SK-N-SH (cell line): ENCODE results near the gene ATP8A1. TPM values are rescaled to one million over a fixed set of nuclear protein-coding genes. Genes with fewer than 3 reads are reported as not detected.

Source experiments
- CTCF ChIA-PET: fragments of 300-600, 350-600 bp; formaldehyde crosslinking; extraction: SDS; loops from one replicate; lab custom pipeline; 2021; lab: Yijun Ruan, JAX
- POLR2A ChIA-PET: fragments of 350-600 bp; sonication (Branson Sonifier 250); formaldehyde crosslinking; extraction: SDS; loops from one replicate; lab custom pipeline; 2020; ENCODE audit warnings: antibody characterized with exemption, inconsistent platforms; lab: Yijun Ruan, JAX
- DNase-seq: peaks from one replicate; pipeline ENCODE4 v3.0.0; 2012
- H2AFZ ChIP-seq: fragments of 200-600 bp; sonication (generic); 2 replicates; pipeline ENCODE4 v1.8.1; 2016; ENCODE audit warnings: antibody characterized with exemption, mild to moderate bottlenecking, low read depth
- H3F3A ChIP-seq: fragments of 200-600 bp; sonication (generic); replicated peaks from 2 replicates; pipeline ENCODE3; 2016; ENCODE audit warnings: antibody characterized with exemption, mild to moderate bottlenecking; ENCODE audit not compliant: insufficient read depth
- H3K27ac ChIP-seq, 2 experiments: fragments of 200-500 bp in 1 of 2; fragments of 200-600 bp in 1 of 2; sonication (Bioruptor generic) in 1 of 2; sonication (generic), shearing (Covaris generic) in 1 of 2; 2 replicates each; pipeline versions ENCODE4 v1.5.1 to v1.6.1; 2014 to 2016; ENCODE audit warnings: low read depth in 2 of 2, inconsistent platforms in 1 of 2, low read length in 1 of 2, mild to moderate bottlenecking in 1 of 2, mixed read lengths in 1 of 2
- H3K27me3 ChIP-seq: fragments of 200-600 bp; sonication (generic), shearing (Covaris generic); 2 replicates; pipeline ENCODE4 v1.6.1; 2016; ENCODE audit warnings: mixed run types; ENCODE audit not compliant: insufficient read depth
- H3K36me3 ChIP-seq, 2 experiments: fragments of 200-500 bp in 1 of 2; fragments of 200-600 bp in 1 of 2; sonication (Bioruptor generic) in 1 of 2; sonication (generic) in 1 of 2; replicated peaks in 1 of 2; 2 replicates each; pipeline versions ENCODE3 to v1.5.1; 2014 to 2016; ENCODE audit warnings: low read length in 1 of 2, mild to moderate bottlenecking in 1 of 2; ENCODE audit not compliant: insufficient read depth in 2 of 2, control insufficient read depth in 1 of 2
- H3K4me1 ChIP-seq, 2 experiments: fragments of 200-500 bp in 1 of 2; fragments of 200-600 bp in 1 of 2; sonication (Bioruptor generic) in 1 of 2; sonication (generic), shearing (Covaris generic) in 1 of 2; 2 replicates each; pipeline versions ENCODE4 v1.5.1 to v1.6.1; 2014 to 2016; ENCODE audit warnings: low read depth in 1 of 2, low read length in 1 of 2, mixed run types in 1 of 2; ENCODE audit not compliant: insufficient read depth in 2 of 2, control insufficient read depth in 1 of 2
- H3K4me2 ChIP-seq: fragments of 200-600 bp; sonication (generic), shearing (Covaris generic); 2 replicates; pipeline ENCODE4 v1.6.1; 2017; ENCODE audit warnings: mixed run types
- H3K4me3 ChIP-seq, 2 experiments: fragments of 200-500 bp in 1 of 2; fragments of 200-600 bp in 1 of 2; sonication (Bioruptor generic) in 1 of 2; sonication (generic), shearing (Covaris generic) in 1 of 2; 2 replicates each; pipeline versions ENCODE4 v1.5.1 to v1.8.1; 2014 to 2016; ENCODE audit warnings: low read depth in 2 of 2, inconsistent platforms in 1 of 2, low read length in 1 of 2, mild to moderate bottlenecking in 1 of 2, mixed read lengths in 1 of 2, moderate library complexity in 1 of 2
- H3K79me2 ChIP-seq: fragments of 200-600 bp; sonication (generic); 2 replicates; pipeline ENCODE4 v1.8.1; 2017; ENCODE audit warnings: mild to moderate bottlenecking; ENCODE audit not compliant: insufficient read depth
- H3K9ac ChIP-seq: fragments of 200-600 bp; sonication (generic); 2 replicates; pipeline ENCODE4 v1.6.1; 2017; ENCODE audit warnings: mixed run types
- H3K9me2 ChIP-seq: fragments of 200-600 bp; sonication (generic); 2 replicates; pipeline ENCODE4 v1.6.1; 2017; ENCODE audit warnings: mixed run types
- H3K9me3 ChIP-seq: fragments of 200-600 bp; sonication (generic); 2 replicates; pipeline ENCODE4 v1.6.1; 2017; ENCODE audit warnings: mixed run types, mild to moderate bottlenecking, moderate library complexity
- H4K20me1 ChIP-seq: fragments of 200-600 bp; sonication (generic); 2 replicates; pipeline ENCODE4 v1.6.1; 2017; ENCODE audit warnings: mild to moderate bottlenecking, mixed run types; ENCODE audit not compliant: insufficient read depth
- CHD2 ChIP-seq: fragments of 150-350 bp; IDR thresholded peaks from 2 replicates; pipeline ENCODE4 v1.6.1; 2018; ENCODE audit warnings: low read length; ENCODE audit not compliant: partially characterized antibody
- ELF1 ChIP-seq: IDR thresholded peaks from 2 replicates; pipeline ENCODE4 v1.4.0; 2012
- EZH2phosphoT487 ChIP-seq: fragments of 200-600 bp; sonication (generic); IDR thresholded peaks from 2 replicates; pipeline ENCODE4 v1.6.1; 2017; ENCODE audit warnings: low read depth, mixed run types, mild to moderate bottlenecking, antibody characterized with exemption, moderate library complexity, borderline replicate concordance
- FOSL2 ChIP-seq: IDR thresholded peaks from 2 replicates; pipeline ENCODE4 v1.4.0; 2012; ENCODE audit warnings: low read depth, mild to moderate bottlenecking, moderate library complexity, borderline replicate concordance
- GABPA ChIP-seq: IDR thresholded peaks from 2 replicates; pipeline ENCODE4 v1.4.0; 2012; ENCODE audit warnings: low read depth, mild to moderate bottlenecking
- GATA2 ChIP-seq: sonication (generic); formaldehyde crosslinking; IDR thresholded peaks from 2 replicates; pipeline ENCODE4 v1.5.0; 2020; ENCODE audit warnings: mild to moderate bottlenecking, missing genetic modification reagents
- POLR2AphosphoS5 ChIP-seq: IDR thresholded peaks from 2 replicates; pipeline ENCODE4 v1.6.1; 2012; ENCODE audit warnings: low read depth, low read length
- RFX5 ChIP-seq: IDR thresholded peaks from 2 replicates; pipeline ENCODE4 v1.6.1; 2012; ENCODE audit warnings: mild to moderate bottlenecking, improper control_type of control experiment, low read length
- RXRA ChIP-seq: IDR thresholded peaks from 2 replicates; pipeline ENCODE4 v1.4.0; 2012; ENCODE audit warnings: low read depth, mild to moderate bottlenecking, borderline replicate concordance
- SIN3A ChIP-seq: IDR thresholded peaks from 2 replicates; pipeline ENCODE4 v1.6.1; 2012; ENCODE audit warnings: low read depth, mild to moderate bottlenecking, low read length, moderate library complexity, borderline replicate concordance
- TCF12 ChIP-seq: IDR thresholded peaks from 2 replicates; pipeline ENCODE4 v1.4.0; 2012
- TEAD4 ChIP-seq: IDR thresholded peaks from 2 replicates; pipeline ENCODE4 v1.4.0; 2012; ENCODE audit warnings: mild to moderate bottlenecking, borderline replicate concordance; ENCODE audit not compliant: insufficient read depth
- WGBS: methylation state at CpG from one replicate; pipeline ENCODE4 v1.1.6; 2017; ENCODE audit warnings: low lambda C conversion rate; 5-methylcytosine and 5-hydroxymethylcytosine counted together
- polyA plus RNA-seq, 3 experiments: library from polyadenylated mRNA; depleted of rRNA; stranded (reverse); fragments of >200 nt; gene quantifications; 2 replicates each; pipeline ENCODE4 v1.2.3, GENCODE V29; 2012
- TF ChIP-seq, protein P1 (sequence below): IDR thresholded peaks from 2 replicates; pipeline ENCODE4 v1.4.0; 2012; ENCODE audit warnings: low read depth, borderline replicate concordance
- TF ChIP-seq, protein P2 (sequence below): fragments of 150-350 bp; IDR thresholded peaks from 2 replicates; pipeline ENCODE4 v1.6.1; 2017; ENCODE audit warnings: antibody characterized with exemption, low read length, low read depth, borderline replicate concordance
- TF ChIP-seq, protein P3 (sequence below): IDR thresholded peaks from 2 replicates; pipeline ENCODE4; 2012

Gene ATP8A1
- polyA plus RNA-seq, 1 of the 3 experiments (the other 2 are of a cell fraction): 0.38 TPM

DNA sequence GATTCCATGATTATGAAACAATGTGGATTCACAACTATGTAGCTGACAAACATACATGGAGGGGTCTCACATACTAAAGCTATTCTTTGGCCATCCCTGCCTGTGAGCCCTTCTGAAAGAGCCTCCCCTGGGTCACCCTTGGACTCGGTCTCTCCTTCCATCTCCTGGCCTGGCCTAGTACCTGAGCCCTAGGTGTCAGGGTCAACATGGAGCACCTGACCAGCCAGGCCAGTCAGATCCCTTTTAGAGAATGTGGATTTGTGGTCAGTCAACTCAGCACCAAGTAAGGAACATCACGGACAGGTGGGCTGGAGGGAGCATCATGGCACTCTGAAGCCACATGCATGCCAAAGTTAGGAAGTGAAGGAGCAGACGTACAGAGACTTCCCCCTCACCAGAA, 16.3 kb downstream of the ATP8A1 start (continued):
- TF ChIP-seq, protein P1, sequence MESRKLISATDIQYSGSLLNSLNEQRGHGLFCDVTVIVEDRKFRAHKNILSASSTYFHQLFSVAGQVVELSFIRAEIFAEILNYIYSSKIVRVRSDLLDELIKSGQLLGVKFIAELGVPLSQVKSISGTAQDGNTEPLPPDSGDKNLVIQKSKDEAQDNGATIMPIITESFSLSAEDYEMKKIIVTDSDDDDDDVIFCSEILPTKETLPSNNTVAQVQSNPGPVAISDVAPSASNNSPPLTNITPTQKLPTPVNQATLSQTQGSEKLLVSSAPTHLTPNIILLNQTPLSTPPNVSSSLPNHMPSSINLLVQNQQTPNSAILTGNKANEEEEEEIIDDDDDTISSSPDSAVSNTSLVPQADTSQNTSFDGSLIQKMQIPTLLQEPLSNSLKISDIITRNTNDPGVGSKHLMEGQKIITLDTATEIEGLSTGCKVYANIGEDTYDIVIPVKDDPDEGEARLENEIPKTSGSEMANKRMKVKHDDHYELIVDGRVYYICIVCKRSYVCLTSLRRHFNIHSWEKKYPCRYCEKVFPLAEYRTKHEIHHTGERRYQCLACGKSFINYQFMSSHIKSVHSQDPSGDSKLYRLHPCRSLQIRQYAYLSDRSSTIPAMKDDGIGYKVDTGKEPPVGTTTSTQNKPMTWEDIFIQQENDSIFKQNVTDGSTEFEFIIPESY: no peak
- TF ChIP-seq SIN3A: no peak
- TF ChIP-seq, protein P2, sequence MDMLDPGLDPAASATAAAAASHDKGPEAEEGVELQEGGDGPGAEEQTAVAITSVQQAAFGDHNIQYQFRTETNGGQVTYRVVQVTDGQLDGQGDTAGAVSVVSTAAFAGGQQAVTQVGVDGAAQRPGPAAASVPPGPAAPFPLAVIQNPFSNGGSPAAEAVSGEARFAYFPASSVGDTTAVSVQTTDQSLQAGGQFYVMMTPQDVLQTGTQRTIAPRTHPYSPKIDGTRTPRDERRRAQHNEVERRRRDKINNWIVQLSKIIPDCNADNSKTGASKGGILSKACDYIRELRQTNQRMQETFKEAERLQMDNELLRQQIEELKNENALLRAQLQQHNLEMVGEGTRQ: no peak
- TF ChIP-seq GABPA: no peak
- TF ChIP-seq RFX5: no peak
- TF ChIP-seq TEAD4: no peak
- no peak for TF ChIP-seq EZH2phosphoT487
- TF ChIP-seq RXRA: no peak
- no peak for TF ChIP-seq CHD2
- TF ChIP-seq ELF1: no peak
- TF ChIP-seq, protein P3, sequence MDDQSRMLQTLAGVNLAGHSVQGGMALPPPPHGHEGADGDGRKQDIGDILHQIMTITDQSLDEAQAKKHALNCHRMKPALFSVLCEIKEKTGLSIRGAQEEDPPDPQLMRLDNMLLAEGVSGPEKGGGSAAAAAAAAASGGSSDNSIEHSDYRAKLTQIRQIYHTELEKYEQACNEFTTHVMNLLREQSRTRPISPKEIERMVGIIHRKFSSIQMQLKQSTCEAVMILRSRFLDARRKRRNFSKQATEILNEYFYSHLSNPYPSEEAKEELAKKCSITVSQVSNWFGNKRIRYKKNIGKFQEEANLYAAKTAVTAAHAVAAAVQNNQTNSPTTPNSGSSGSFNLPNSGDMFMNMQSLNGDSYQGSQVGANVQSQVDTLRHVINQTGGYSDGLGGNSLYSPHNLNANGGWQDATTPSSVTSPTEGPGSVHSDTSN: no peak
- TF ChIP-seq POLR2AphosphoS5: no peak

- POLR2A ChIA-PET: no interaction called here
- WGBS: 24% methylated on average over 3 of the region's 3 CpGs
Observed at GRCh38 chr4:42638993-42639392, 17.9 kb downstream of the ATP8A1 start.

More at GRCh38 chr4:42638993-42639392, 17.9 kb downstream of the ATP8A1 start:
- Histone ChIP-seq H3F3A (no peaks in the 10 kb centered on the region), H3K9me2 (no peaks in the 10 kb centered on the region), H3K4me2 (no peak overlapping the region), H3K27ac (no peak overlapping the region), H3K27me3 (no peaks in the 10 kb centered on the region), H2AFZ (no peak overlapping the region), H3K79me2 (no peaks in the 10 kb centered on the region)
- TF ChIP-seq GATA2 (no peak), TCF12 (no peak), FOSL2 (no peak)
- TF ChIP-seq, all 33 proteins: peak for 0
- no peak overlapping the region for H3K9ac ChIP-seq
- H3K36me3 ChIP-seq: no peaks in the 10 kb centered on the region
- DNase-seq: no peak
- H4K20me1 ChIP-seq: no peaks in the 10 kb centered on the region
- no peaks in the 10 kb centered on the region for H3K9me3 ChIP-seq
- H3K4me3 ChIP-seq: no peak overlapping the region
- CTCF ChIA-PET: no interaction called here
- H3K4me1 ChIP-seq: peaks cover 0 to 17% of the 10 kb centered on the region in 2 experiments; a peak in 2 of 4 replicates
